Activated T-cell treated with anti-CD3 and anti-CD28 coated beads, Interleukin-2, amount 50 U/mL, for 4 hours (primary cell): Measurements from ENCODE around the gene IL22RA1. TPM values are rescaled to one million over a fixed set of nuclear protein-coding genes. Genes with fewer than 3 reads are reported as not detected.

Source experiments
- ATAC-seq, 2 donors: fragments of 200-7000 bp; cut with Tn5 transposase; one replicate each; pipeline ENCODE4 v1.10.0; 2021
- DNase-seq: peaks from one replicate; pipeline ENCODE4 v3.0.0-alpha.2; 2020
- H3K27me3 Mint-ChIP-seq: one replicate; pipeline ENCODE4 v1.8.0; 2021; ENCODE audit warnings: low read depth, mixed read lengths
- H3K36me3 Mint-ChIP-seq: one replicate; pipeline ENCODE4 v1.8.0; 2022; ENCODE audit warnings: mixed read lengths; ENCODE audit not compliant: insufficient read depth
- H3K4me1 Mint-ChIP-seq: one replicate; pipeline ENCODE4 v1.8.0; 2021; ENCODE audit warnings: low read depth, mixed read lengths
- H3K4me3 Mint-ChIP-seq: one replicate; pipeline ENCODE4 v1.8.0; 2021; ENCODE audit warnings: mild to moderate bottlenecking, moderate library complexity, mixed read lengths
- H3K9me3 Mint-ChIP-seq: one replicate; pipeline ENCODE4 v1.8.0; 2021; ENCODE audit warnings: mixed read lengths
- total RNA-seq, 3 donors: library from RNA; stranded (reverse); gene quantifications; one replicate each; pipeline ENCODE4 v1.2.1, GENCODE V29; 2021

Gene IL22RA1
- total RNA-seq, 3 donors from 2014 or later, result 0.08 TPM; not detected in 2

- ATAC-seq (no peak), DNase-seq (no peak)
- H3K4me1 Mint-ChIP-seq, result no peaks in the 10 kb centered on the region
- H3K36me3 Mint-ChIP-seq, result no peaks in the 10 kb centered on the region
- H3K9me3 Mint-ChIP-seq, result no peaks in the 10 kb centered on the region
- peaks cover 5% of the 10 kb centered on the region for H3K27me3 Mint-ChIP-seq
- no peak overlapping the region for H3K4me3 Mint-ChIP-seq
Observed at GRCh38 chr1:24096009-24096738, 46.8 kb downstream of the IL22RA1 start.

GRCh38 chr1:24095140-24095859, 47.6 kb downstream of the IL22RA1 start:
- Mint-ChIP-seq H3K4me1 (no peaks in the 10 kb centered on the region), H3K36me3 (no peaks in the 10 kb centered on the region), H3K27me3 (peaks cover 5% of the 10 kb centered on the region), H3K4me3 (no peak overlapping the region), H3K9me3 (no peaks in the 10 kb centered on the region)
- DNase-seq, result no peak
- no peak for ATAC-seq

GRCh38 chr1:24094554-24094953, 48.4 kb downstream of the IL22RA1 start:
- H3K9me3 Mint-ChIP-seq, result no peaks in the 10 kb centered on the region
- no peaks in the 10 kb centered on the region for H3K36me3 Mint-ChIP-seq
- H3K27me3 Mint-ChIP-seq, result peaks cover 5% of the 10 kb centered on the region
- ATAC-seq (no peak), DNase-seq (no peak)
- H3K4me1 Mint-ChIP-seq, result no peaks in the 10 kb centered on the region
- no peak overlapping the region for H3K4me3 Mint-ChIP-seq

- no peaks in the 10 kb centered on the region for H3K36me3 Mint-ChIP-seq
- peaks cover 5% of the 10 kb centered on the region for H3K27me3 Mint-ChIP-seq
- no peaks in the 10 kb centered on the region for H3K9me3 Mint-ChIP-seq
- ATAC-seq (no peak), DNase-seq (no peak)
- H3K4me3 Mint-ChIP-seq, result no peak overlapping the region
- H3K4me1 Mint-ChIP-seq, result no peaks in the 10 kb centered on the region
Observed at GRCh38 chr1:24093732-24094131, 49.2 kb downstream of the IL22RA1 start.

GRCh38 chr1:24092979-24093378, 50.0 kb downstream of the IL22RA1 start:
- DNase-seq (no peak), ATAC-seq (no peak)
- Mint-ChIP-seq H3K27me3 (peaks cover 5% of the 10 kb centered on the region), H3K36me3 (no peaks in the 10 kb centered on the region), H3K4me3 (no peak overlapping the region), H3K4me1 (no peaks in the 10 kb centered on the region), H3K9me3 (no peaks in the 10 kb centered on the region)

DNA sequence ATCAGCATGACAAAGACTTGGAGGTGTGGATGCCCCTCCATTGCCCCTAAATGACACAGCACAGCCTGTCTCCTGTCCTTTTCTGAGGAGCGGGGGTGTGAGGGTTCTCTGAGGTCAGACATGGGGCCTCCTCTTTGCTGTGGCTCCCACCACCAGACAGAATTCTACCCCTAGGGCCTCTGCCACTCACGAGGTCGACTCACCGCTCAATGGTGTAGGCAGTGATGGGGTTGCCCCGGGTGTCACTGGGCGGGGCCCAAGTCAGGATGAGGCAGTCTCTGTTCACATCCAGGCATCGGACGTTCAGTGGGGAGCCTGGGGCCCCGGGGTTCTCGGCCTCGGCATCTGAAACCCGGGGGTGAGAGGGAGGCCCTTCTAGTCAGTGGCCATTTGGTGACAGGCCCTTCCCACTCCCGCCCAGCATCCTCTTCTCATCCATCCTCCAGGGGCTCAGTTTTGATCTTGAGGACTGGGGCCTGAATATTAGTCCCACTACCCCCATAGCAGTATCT, 50.9 kb downstream of the IL22RA1 start:
- Mint-ChIP-seq H3K4me3 (no peak overlapping the region), H3K9me3 (no peaks in the 10 kb centered on the region), H3K4me1 (no peaks in the 10 kb centered on the region), H3K36me3 (no peaks in the 10 kb centered on the region), H3K27me3 (peaks cover 5% of the 10 kb centered on the region)
- ATAC-seq, result peak in 1 of 2 donors; percentile 28
- no peak for DNase-seq

DNA sequence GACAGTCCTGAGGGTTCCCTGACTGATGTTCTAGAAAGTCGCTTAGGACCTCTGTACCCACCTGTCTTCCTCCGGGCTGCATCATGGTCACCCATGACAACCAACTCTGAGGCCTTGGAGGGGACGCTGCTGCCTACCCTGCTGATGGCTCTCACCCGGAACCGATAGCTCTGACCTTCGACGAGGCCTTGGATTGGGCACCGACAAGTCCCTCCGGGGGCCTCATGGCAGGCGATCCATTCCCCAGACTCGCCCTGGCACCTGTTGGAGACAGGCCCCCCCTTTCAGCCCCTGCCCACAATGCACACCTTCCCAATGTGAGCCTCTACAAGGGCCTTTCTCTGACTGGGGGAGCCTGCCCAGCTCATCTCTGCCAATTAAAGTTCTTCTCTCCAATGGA, 52.2 kb downstream of the IL22RA1 start:
- no peaks in the 10 kb centered on the region for H3K9me3 Mint-ChIP-seq
- no peak for DNase-seq
- peaks cover 5% of the 10 kb centered on the region for H3K27me3 Mint-ChIP-seq
- no peaks in the 10 kb centered on the region for H3K4me1 Mint-ChIP-seq
- no peak for ATAC-seq
- no peaks in the 10 kb centered on the region for H3K36me3 Mint-ChIP-seq
- no peak overlapping the region for H3K4me3 Mint-ChIP-seq

DNA sequence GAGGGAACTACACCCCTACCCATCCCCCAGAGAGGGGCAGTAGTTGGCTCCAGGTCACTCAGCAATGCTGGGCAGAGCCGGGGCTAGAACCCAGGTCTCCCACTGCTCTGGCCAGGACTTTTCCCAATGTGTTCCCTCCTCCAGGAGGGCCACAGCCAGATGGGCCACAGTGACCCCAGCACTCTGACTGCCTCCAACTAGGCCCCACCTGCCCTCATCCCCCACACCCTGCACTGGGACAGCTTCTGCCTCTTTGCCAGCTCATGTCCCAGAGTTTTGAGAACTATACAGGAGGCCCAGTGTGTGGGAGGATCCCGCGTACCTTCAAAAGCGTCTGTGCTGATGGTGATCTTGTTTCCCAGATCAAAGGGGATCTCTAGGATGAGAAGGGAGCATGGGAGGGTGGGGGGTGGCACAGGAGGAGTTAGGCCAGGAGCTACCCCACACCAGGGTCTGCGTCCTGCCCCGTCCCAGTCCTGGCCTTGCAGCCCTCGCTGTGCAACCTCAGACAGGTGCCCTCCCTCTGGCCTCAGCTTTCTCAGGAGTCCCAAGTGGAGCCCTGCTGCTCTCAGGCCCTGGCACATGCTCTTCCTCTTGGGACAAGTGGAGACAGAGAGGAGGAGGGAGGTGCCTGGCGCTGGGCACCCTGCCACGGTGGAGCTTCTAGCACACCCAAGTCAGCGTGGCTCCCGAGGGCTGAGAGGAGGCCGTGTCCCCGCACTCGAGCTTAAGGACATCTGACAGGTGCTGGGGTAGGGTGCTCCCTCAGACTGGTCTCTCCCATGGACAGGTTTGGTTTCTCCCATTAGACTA, 53.0 kb downstream of the IL22RA1 start:
- peaks cover 7% of the 10 kb centered on the region for H3K27me3 Mint-ChIP-seq
- no peak overlapping the region for H3K4me3 Mint-ChIP-seq
- H3K9me3 Mint-ChIP-seq, result no peaks in the 10 kb centered on the region
- no peaks in the 10 kb centered on the region for H3K4me1 Mint-ChIP-seq
- H3K36me3 Mint-ChIP-seq, result no peaks in the 10 kb centered on the region
- DNase-seq (no peak), ATAC-seq (no peak)

DNA sequence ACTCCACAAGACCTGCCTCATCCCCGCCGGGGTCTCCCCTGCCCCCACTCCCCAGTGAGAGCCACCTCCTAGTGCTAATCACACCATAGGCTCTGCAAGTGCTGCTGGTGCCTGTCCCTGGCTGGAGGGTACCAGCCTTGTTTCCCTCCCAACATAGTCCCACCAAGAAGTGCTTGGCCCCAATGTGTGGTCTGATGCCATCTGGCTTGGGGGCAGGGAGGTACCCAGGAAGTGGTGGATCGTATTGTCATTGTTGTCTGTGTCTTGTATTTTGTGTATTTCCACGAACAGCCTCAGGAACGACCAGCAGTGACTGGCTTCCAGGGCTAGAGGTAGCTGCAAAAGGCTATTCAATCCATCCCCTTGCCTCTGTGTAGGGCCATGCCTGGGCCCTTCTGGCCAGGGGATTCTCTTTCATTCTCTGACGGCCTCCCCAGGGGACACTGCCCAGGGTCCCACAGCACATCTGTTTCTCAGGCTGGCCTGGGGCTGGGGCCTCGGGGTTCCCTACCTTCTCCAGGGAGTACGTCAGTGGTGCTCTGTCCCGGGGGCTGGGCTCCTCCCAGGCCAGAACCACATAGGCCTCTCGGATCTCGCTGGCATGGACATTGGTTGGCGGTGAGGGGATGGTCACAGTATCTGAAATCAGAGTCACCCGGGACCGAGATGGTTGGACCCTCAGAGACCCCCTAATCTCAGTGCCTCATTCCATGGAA, 53.8 kb downstream of the IL22RA1 start:
- ATAC-seq (no peak), DNase-seq (no peak)
- H3K9me3 Mint-ChIP-seq, result no peaks in the 10 kb centered on the region
- no peaks in the 10 kb centered on the region for H3K4me1 Mint-ChIP-seq
- H3K4me3 Mint-ChIP-seq, result no peak overlapping the region
- peaks cover 6% of the 10 kb centered on the region for H3K27me3 Mint-ChIP-seq
- no peaks in the 10 kb centered on the region for H3K36me3 Mint-ChIP-seq

- Mint-ChIP-seq H3K36me3 (no peaks in the 10 kb centered on the region), H3K4me1 (no peaks in the 10 kb centered on the region), H3K4me3 (no peak overlapping the region), H3K9me3 (no peaks in the 10 kb centered on the region), H3K27me3 (peaks cover 6% of the 10 kb centered on the region)
- no peak for DNase-seq
- no peak for ATAC-seq
Observed at GRCh38 chr1:24086466-24086865, 56.5 kb downstream of the IL22RA1 start.

DNA sequence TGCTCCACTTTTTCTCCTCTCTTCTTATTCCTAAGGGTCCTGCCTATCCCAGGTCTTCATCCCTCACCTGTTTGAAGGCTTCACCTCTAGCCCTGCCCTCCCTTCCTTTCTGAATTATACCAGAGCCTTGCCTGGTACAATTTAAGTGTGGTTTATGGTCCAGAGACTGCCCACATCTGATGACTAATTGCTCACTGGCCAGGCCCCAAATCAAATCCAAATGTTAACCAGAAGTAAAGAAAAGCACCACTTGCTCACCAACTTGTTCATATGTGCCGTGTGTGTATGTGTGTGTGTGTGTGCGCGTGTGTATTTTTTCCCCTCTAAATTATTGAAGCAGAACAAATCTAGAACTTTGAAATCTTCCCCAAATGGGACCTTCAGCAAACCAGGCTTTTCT, 57.4 kb downstream of the IL22RA1 start:
- ATAC-seq (no peak), DNase-seq (no peak)
- no peaks in the 10 kb centered on the region for H3K36me3 Mint-ChIP-seq
- H3K9me3 Mint-ChIP-seq, result no peaks in the 10 kb centered on the region
- peaks cover 6% of the 10 kb centered on the region for H3K27me3 Mint-ChIP-seq
- no peaks in the 10 kb centered on the region for H3K4me1 Mint-ChIP-seq
- no peak overlapping the region for H3K4me3 Mint-ChIP-seq

DNA sequence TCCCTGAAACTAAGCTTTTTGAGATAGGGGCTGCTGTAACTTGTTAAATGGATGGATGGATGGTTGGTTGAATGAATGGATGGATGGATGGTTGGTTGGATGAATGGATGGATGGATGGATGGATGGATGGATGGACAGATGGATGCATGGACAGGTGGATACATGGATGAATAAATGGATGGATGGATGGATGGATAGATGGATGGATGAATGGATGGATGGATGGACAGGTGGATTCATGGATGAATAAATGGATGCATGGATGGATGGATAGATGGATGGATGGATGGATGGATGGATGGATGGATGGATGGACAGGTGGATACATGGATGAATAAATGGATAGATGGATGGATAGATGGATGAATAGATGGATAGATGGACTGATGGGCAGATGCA, 57.9 kb downstream of the IL22RA1 start:
- Mint-ChIP-seq H3K4me3 (no peak overlapping the region), H3K36me3 (no peaks in the 10 kb centered on the region), H3K4me1 (no peaks in the 10 kb centered on the region), H3K27me3 (peaks cover 6% of the 10 kb centered on the region), H3K9me3 (no peaks in the 10 kb centered on the region)
- ATAC-seq, result no peak
- no peak for DNase-seq

DNA sequence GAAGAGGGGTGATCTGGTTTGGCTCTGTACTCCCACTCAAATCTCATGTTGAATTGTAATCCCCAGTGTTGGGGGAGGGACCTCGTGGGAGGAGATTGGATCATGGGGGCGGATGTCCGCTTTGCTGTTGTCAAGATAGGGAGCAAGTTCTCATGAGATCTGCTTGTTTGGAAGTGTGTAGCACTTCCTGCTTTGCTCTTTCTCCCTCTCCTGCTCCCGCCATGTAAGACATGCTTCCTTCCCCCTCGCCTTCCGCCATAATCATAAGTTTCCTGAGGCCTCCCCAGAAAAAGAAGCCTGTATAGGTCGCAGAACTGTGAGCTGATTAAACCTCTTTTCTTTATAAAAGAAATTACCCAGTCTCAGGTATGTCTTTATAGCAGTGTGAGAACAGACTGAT, 58.9 kb downstream of the IL22RA1 start:
- ATAC-seq (no peak), DNase-seq (no peak)
- no peaks in the 10 kb centered on the region for H3K4me1 Mint-ChIP-seq
- H3K9me3 Mint-ChIP-seq, result no peaks in the 10 kb centered on the region
- no peak overlapping the region for H3K4me3 Mint-ChIP-seq
- no peaks in the 10 kb centered on the region for H3K36me3 Mint-ChIP-seq
- peaks cover 6% of the 10 kb centered on the region for H3K27me3 Mint-ChIP-seq

DNA sequence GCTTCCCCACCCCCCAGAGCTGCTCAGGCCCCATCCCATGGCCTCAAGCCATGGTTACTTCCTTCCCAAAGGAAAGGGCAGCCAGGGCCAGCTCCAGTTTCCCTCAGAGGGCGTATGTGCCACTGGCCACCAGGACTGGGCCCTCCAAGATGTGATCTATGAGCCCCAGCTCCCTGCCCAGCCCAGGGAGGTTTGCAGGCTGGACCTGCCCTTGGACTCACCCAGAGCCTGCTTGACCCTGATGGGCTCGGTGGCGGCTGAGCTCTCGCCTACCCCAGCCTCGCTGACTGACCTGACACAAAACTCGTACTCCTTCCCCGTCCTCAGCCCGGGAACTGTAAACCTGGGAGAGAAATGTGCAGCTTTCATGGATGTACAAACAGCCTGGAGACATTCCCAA, 60.6 kb downstream of the IL22RA1 start:
- H3K4me1 Mint-ChIP-seq, result no peaks in the 10 kb centered on the region
- no peaks in the 10 kb centered on the region for H3K9me3 Mint-ChIP-seq
- H3K27me3 Mint-ChIP-seq, result peaks cover 8% of the 10 kb centered on the region
- H3K4me3 Mint-ChIP-seq, result no peak overlapping the region
- H3K36me3 Mint-ChIP-seq, result no peaks in the 10 kb centered on the region
- DNase-seq (no peak), ATAC-seq (no peak)
